Effector memory CD4-positive, alpha-beta T cell (primary cell): ENCODE results near the gene AGMO.

Experiments used
- DNase-seq, 3 donors: peaks; one replicate each; pipeline ENCODE4 v3.0.0-alpha.2; 2020
- H3K27ac ChIP-seq: 2 replicates; pipeline ENCODE4 v1.7.0; 2013; ENCODE audit warnings: mild to moderate bottlenecking, low read length, moderate library complexity; ENCODE audit not compliant: insufficient read depth, poor library complexity, severe bottlenecking
- H3K27me3 ChIP-seq: replicated peaks from 2 replicates; pipeline ENCODE4 v1.7.0; 2013; ENCODE audit warnings: mild to moderate bottlenecking, low read length; ENCODE audit not compliant: insufficient read depth, control insufficient read depth, poor library complexity, severe bottlenecking
- H3K36me3 ChIP-seq: 2 replicates; pipeline ENCODE4 v1.7.0; 2013; ENCODE audit warnings: mild to moderate bottlenecking, low read length, moderate library complexity; ENCODE audit not compliant: control insufficient read depth, insufficient read depth
- H3K4me1 ChIP-seq: 2 replicates; pipeline ENCODE4 v1.7.0; 2013; ENCODE audit warnings: low read length, mild to moderate bottlenecking; ENCODE audit not compliant: control insufficient read depth, insufficient read depth, poor library complexity, severe bottlenecking
- H3K4me3 ChIP-seq: 2 replicates; pipeline ENCODE4 v1.7.0; 2013; ENCODE audit warnings: low read length, low read depth, mild to moderate bottlenecking; ENCODE audit not compliant: insufficient read depth, poor library complexity, severe bottlenecking
- H3K9me3 ChIP-seq: 2 replicates; pipeline ENCODE4 v1.7.0; 2013; ENCODE audit warnings: mild to moderate bottlenecking, low read length, moderate library complexity; ENCODE audit not compliant: control insufficient read depth

Gene AGMO

GRCh38 chr7:15214976-15215375 is 346.8 kb downstream of the AGMO start:
- Histone ChIP-seq H3K36me3 (no peaks in the 10 kb centered on the region), H3K27me3 (no peaks in the 10 kb centered on the region), H3K27ac (no peak overlapping the region), H3K9me3 (no peaks in the 10 kb centered on the region), H3K4me3 (no peak overlapping the region), H3K4me1 (no peaks in the 10 kb centered on the region)
- DNase-seq, result no peak

- Histone ChIP-seq H3K9me3 (no peaks in the 10 kb centered on the region), H3K36me3 (no peaks in the 10 kb centered on the region), H3K4me3 (no peak overlapping the region), H3K27me3 (no peaks in the 10 kb centered on the region), H3K27ac (no peak overlapping the region), H3K4me1 (no peaks in the 10 kb centered on the region)
- no peak for DNase-seq
Observed at GRCh38 chr7:15213093-15213492, 348.7 kb downstream of the AGMO start.

GRCh38 chr7:15209429-15209828 is 352.4 kb downstream of the AGMO start:
- Histone ChIP-seq H3K4me3 (no peak overlapping the region), H3K36me3 (no peaks in the 10 kb centered on the region), H3K4me1 (no peaks in the 10 kb centered on the region), H3K27ac (no peak overlapping the region), H3K27me3 (no peaks in the 10 kb centered on the region), H3K9me3 (no peaks in the 10 kb centered on the region)
- no peak for DNase-seq

- Histone ChIP-seq H3K27me3 (no peaks in the 10 kb centered on the region), H3K4me1 (no peaks in the 10 kb centered on the region), H3K4me3 (no peak overlapping the region), H3K9me3 (no peaks in the 10 kb centered on the region), H3K36me3 (no peaks in the 10 kb centered on the region), H3K27ac (no peak overlapping the region)
- DNase-seq, result no peak
Observed at GRCh38 chr7:15204421-15204820, 357.4 kb downstream of the AGMO start.

- no peak overlapping the region for H3K27ac ChIP-seq
- no peaks in the 10 kb centered on the region for H3K27me3 ChIP-seq
- H3K4me3 ChIP-seq, result no peak overlapping the region
- no peaks in the 10 kb centered on the region for H3K9me3 ChIP-seq
- no peaks in the 10 kb centered on the region for H3K4me1 ChIP-seq
- no peaks in the 10 kb centered on the region for H3K36me3 ChIP-seq
- DNase-seq, result no peak
Observed at GRCh38 chr7:15199482-15199881, 362.3 kb downstream of the AGMO start.

GRCh38 chr7:15197042-15197977 is 364.5 kb downstream of the AGMO start:
- H3K27me3 ChIP-seq, result no peaks in the 10 kb centered on the region
- DNase-seq, result no peak
- H3K27ac ChIP-seq, result no peak overlapping the region
- H3K36me3 ChIP-seq, result no peaks in the 10 kb centered on the region
- H3K4me3 ChIP-seq, result no peak overlapping the region
- no peaks in the 10 kb centered on the region for H3K4me1 ChIP-seq
- H3K9me3 ChIP-seq, result no peaks in the 10 kb centered on the region

GRCh38 chr7:15178065-15178464 is 383.8 kb downstream of the AGMO start:
- Histone ChIP-seq H3K36me3 (no peaks in the 10 kb centered on the region), H3K27me3 (no peaks in the 10 kb centered on the region), H3K4me3 (no peak overlapping the region), H3K27ac (no peak overlapping the region), H3K4me1 (no peaks in the 10 kb centered on the region), H3K9me3 (no peaks in the 10 kb centered on the region)
- DNase-seq, result no peak

- H3K27me3 ChIP-seq, result no peaks in the 10 kb centered on the region
Observed at GRCh38 chr7:15176089-15176488, 385.7 kb downstream of the AGMO start.

GRCh38 chr7:15175152-15175551 is 386.7 kb downstream of the AGMO start:
- H3K4me3 ChIP-seq, result no peak overlapping the region
- H3K36me3 ChIP-seq, result no peaks in the 10 kb centered on the region
- H3K27me3 ChIP-seq, result no peaks in the 10 kb centered on the region
- no peaks in the 10 kb centered on the region for H3K4me1 ChIP-seq
- no peaks in the 10 kb centered on the region for H3K9me3 ChIP-seq
- no peak overlapping the region for H3K27ac ChIP-seq
- DNase-seq, result no peak

More at GRCh38 chr7:15176089-15176488, 385.7 kb downstream of the AGMO start:
- Histone ChIP-seq H3K4me1 (no peaks in the 10 kb centered on the region), H3K36me3 (no peaks in the 10 kb centered on the region), H3K27ac (no peak overlapping the region), H3K4me3 (no peak overlapping the region), H3K9me3 (no peaks in the 10 kb centered on the region)
- no peak for DNase-seq

GRCh38 chr7:15174485-15174884 is 387.3 kb downstream of the AGMO start:
- no peak for DNase-seq
- H3K27me3 ChIP-seq, result no peaks in the 10 kb centered on the region
- no peaks in the 10 kb centered on the region for H3K4me1 ChIP-seq
- H3K4me3 ChIP-seq, result no peak overlapping the region
- no peak overlapping the region for H3K27ac ChIP-seq
- no peaks in the 10 kb centered on the region for H3K9me3 ChIP-seq
- H3K36me3 ChIP-seq, result no peaks in the 10 kb centered on the region
